Fibroblast of skin of right quadriceps (primary cell): ENCODE data around the gene GEMIN2.
"Not testable (repeated sequence)": the region's sequence is repeated elsewhere in the genome, so short reads cannot be mapped to it uniquely, and the experiment has no call there.

Experiments used
- DNase-seq: peaks from one replicate; pipeline ENCODE4 v3.0.0-alpha.2; 2013

Gene GEMIN2

DNA sequence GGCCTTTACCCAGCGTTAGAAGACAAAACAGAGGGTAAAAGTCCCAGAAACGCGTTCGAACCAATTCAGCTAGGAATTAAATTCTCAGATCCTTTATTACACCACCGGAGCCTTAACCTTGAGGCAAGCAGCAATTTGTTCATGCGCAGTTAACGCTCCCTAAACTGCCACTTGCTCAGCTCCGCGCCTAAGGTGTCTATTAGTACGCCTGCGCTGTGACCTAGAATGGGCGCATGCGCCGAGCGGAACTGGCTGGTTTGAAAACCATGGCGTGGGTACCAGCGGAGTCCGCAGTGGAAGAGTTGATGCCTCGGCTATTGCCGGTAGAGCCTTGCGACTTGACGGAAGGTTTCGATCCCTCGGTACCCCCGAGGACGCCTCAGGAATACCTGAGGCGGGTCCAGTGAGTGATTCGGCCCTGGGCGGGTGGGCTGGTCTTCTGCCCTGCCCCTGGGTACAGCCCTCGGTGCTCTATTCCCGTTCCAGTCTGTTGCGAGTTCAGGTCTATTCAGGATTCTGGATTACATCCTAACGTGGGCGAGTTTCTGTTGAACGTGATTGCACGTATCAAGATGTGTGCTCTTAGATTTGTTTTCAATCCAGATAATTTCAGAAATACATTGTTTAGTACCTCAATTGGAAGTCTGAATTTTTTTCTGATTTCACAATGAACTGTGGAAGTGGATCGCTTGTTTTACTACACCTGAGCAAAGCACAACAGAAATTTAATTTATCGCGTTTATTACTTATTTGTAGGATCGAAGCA lies at the start of gene GEMIN2:
Gene GEMIN2, plus strand, starts transcription at position 251 of the 766 bp plus-strand sequence. Its CDS starts 16 bp downstream, at position 267.
- peak; percentile 93 for DNase-seq

DNA sequence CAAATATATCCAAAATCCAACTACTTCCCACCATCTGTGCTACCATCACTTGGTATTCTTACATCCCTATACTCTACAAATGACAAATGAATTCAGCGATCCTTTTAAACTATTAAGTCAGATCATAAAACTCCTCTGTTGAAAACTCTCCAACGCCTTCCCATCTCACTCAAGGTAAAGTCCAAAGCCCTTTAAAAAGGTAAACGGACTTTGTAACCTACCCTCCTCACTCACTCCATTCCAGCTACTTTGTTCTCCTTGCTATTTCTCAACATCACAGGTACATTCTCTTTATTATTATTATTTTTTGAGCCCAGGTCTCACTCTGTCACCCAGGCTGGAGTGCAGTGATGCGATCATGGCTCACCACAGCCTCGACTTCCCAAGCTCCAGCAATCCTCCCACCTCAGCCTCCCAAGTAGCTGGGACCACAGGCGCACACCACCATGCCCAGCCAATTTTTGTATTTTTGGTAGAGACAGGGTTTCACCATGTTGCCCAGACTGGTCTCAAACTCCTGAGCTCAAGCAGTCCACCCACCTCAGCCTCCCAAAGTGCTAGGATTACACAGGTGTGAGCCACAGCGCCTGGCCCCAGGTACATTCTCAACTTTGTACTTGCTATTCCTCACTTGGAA lies 44.8 kb upstream of the GEMIN2 start:
- not testable (repeated sequence) for DNase-seq

- no peak for DNase-seq
Measured at GRCh38 chr14:39069923-39070322, 44.2 kb upstream of the GEMIN2 start.

DNA sequence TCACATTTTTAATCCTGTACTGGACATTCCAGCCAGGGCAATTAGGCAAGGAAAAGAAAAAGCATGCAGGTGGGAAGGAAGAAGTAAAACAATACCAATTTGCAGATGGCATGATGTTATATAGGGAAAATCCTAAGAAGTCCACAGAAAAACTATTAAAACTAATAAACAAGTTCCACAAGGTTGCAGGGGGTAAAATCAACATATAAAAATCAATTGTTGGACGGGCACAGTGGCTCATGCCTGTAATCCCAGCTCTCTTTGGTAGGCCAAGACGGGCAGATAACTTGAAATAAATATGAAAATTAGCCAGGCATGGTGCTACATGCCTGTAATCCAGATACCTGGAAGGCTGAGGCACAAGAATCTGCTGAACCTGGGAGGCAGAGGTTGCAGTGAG lies 43.0 kb upstream of the GEMIN2 start:
- no peak for DNase-seq

DNA sequence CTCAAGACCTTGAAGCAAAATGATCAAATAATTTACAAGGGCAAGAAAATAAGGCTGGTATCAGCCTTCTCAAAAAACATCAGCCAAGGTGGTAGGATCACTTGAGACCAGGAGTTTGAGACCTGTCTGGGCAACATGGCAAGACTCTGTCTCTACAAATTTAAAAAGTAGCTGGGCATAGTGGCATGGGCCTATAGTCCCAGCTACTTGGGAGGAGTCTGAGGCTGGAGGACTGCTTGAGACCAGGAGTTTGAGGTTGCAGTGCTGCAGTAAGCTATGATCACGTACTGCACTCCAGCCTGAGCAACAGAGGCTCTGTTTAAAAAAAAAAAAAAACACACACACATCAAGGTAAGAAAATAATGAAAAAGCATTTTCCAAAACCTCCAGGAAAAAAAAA lies 33.2 kb upstream of the GEMIN2 start:
- DNase-seq: no peak

GRCh38 chr14:39083127-39083526 lies 31.0 kb upstream of the GEMIN2 start:
- DNase-seq: no peak

DNA sequence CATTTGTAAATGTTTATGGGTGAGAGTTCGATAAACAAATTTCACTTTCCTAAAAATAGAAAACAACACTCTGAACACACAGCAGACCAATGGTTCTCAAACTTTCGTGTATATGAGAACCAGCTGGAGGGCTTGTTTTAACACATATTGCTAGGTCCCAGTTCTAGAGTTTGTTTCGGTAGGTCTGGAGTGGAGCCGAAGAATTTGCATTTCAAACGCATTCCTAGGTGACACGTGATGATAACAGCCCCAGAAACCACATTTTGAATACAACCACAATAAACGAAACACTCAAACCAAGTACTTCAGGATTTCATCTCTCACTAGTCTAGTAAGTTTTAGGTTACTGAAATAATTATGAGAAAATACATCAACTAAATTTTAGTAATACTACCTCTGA lies 28.2 kb upstream of the GEMIN2 start:
- DNase-seq: no peak

DNA sequence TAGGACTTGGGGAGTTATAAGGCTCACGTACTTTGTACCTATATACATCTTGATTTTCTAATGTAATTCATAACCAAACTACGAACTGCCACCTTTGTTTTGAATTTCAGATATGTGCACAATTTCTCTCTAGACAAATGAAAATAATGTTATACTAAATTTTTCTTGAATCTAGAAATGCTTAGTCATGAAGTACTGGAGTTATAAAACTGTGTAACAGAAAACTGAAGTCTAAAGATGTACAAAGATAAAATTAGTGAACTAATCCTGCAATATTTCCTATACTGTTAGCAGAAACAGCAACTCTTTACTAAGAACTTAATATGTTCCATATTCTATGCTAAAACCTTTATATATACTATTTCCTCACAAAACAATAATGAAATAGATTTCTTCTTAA lies 26.6 kb upstream of the GEMIN2 start:
- no peak for DNase-seq

DNA sequence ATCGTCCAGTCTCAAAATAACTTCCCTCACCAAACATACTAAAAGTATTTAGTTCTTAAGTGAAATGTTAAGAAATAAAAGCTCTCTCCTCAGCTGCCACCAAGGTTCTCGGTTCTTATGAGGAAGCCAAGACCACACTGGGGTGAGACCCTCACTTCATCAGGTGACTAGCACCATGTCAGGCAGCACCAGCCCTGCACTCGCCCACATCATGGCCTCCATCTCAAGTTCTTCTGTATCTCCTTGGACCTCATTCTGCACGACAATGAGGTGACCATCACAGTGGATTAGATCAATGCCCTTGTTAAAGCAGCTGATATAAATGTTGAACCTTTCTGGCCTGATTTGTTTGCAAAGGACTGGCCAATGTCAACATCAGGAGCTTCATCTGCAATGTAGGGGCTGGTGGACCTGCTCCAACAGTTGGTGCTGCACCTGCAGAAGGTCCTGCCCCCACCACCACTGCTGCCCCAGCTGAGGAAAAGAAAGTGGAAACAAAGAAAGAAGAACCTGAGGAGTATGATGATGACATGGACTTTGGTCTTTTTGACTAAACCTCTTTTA lies 23.5 kb upstream of the GEMIN2 start:
- no peak for DNase-seq

GRCh38 chr14:39091716-39092115 lies 22.4 kb upstream of the GEMIN2 start:
- DNase-seq: no peak

GRCh38 chr14:39094515-39094914 lies 19.6 kb upstream of the GEMIN2 start:
- no peak for DNase-seq

GRCh38 chr14:39097159-39097558 lies 17.0 kb upstream of the GEMIN2 start:
- DNase-seq: no peak

DNA sequence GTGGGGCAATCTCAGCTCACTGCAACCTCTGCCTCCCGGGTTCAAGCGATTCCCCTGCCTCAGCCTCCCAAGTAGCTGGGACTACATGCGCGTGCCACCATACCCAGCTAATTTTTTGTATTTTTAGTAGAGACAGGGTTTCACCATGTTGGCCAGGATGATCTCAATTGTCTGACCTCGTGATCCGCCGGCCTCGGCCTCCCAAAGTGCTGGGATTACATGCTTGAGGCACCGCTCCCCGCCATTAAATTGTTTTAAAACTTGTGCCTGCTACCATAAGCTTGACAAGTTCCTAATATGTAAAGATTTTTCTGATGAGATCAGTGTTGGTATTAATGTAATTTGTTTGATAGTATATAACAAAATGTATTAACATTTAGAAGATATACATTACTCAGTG lies 14.9 kb upstream of the GEMIN2 start:
- DNase-seq: not testable (repeated sequence)

DNA sequence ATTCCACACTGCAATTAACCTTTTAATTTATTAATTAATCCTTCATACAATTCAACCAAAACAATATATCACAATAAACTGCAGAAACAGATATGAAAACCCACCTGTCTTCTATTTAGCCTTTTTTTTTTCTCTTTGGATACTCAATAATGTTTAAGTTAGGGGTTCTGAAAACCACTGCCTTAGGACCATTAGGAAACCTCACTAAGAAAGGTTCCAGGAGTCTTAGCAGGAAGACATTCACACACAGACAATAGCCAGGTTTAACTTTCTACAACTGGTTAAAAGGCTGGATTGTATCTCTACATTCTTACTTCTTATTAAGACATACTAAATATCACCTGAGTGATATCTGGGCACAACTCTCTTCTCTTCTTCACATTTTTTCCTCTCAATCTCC lies 14.4 kb upstream of the GEMIN2 start:
- no peak for DNase-seq

DNA sequence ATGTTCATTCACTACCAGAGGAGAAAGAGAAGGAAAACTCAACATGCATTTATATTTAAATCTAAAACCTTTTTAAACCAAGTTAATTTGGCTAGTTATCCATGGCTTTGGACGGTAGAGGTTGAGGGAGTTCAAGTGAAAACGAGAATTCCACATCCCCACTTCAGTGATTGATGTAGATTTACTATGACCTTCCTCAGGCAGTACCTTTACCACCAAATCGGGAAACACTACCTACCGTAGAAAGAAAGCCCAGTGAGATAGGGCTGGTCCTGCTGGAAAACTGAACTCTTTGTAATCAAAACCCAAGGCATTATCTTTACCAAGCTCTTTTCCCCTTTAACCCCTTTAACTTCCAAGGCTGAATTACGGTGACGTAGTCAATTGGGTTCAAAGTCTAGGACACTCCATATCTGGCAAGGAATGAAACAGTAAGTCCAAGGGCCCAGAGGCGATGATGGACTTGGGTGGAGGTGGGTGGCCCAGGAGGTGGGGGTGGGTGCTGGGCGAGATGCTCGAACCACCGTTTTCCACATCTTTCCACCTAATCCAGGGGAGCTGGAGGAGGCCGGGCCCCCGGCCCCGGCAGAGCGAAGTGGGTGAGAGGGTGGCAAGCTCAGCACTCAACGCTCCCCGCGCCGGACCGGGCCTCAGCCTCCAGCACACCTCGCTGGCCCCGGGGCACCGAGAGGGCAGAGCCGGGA lies 11.7 kb upstream of the GEMIN2 start:
- peak; percentile 45 for DNase-seq

GRCh38 chr14:39102969-39103957 lies 10.9 kb upstream of the GEMIN2 start, which contains the start of gene SEC23A:
SEC23A (minus strand) TSS chr14:39103235; CDS start chr14:39096118, 7,117 bp downstream.
- DNase-seq: peak; percentile 88

- DNase-seq: not testable (repeated sequence)
Measured at GRCh38 chr14:39104078-39104801, 9.9 kb upstream of the GEMIN2 start.

GRCh38 chr14:39107591-39107996 lies 6.5 kb upstream of the GEMIN2 start:
- peak; percentile 31 for DNase-seq

- no peak for DNase-seq
Measured at GRCh38 chr14:39108791-39109190, 5.3 kb upstream of the GEMIN2 start.

- no peak for DNase-seq
Measured at GRCh38 chr14:39109893-39110715, 4.0 kb upstream of the GEMIN2 start.

GRCh38 chr14:39113685-39114072 lies 444 bp upstream of the GEMIN2 start:
- no peak for DNase-seq
